ENCODE data around the gene APLP1. TPM values are rescaled to one million over a fixed set of nuclear protein-coding genes. Genes with fewer than 3 reads are reported as not detected.

Gene APLP1
- total and polyA plus RNA-seq, 2 of the 4 experiments (the other 2 are of a cell fraction): 4.7 to 41.0 TPM

- H2AK9ac ChIP-seq (replicated peaks; ENCODE audit: low read depth, low read length, poor library complexity): no peak overlapping the region
- no peaks in the 10 kb centered on the region for H3K36me3 ChIP-seq (ENCODE audit: control insufficient read depth, insufficient read depth, low read length)
- H4K91ac ChIP-seq (ENCODE audit: insufficient read depth, low read depth, low read length): no peak overlapping the region
- H2BK15ac ChIP-seq (ENCODE audit: low read depth, low read length): no peak overlapping the region
- DNase-seq: no peak
- H3K79me1 ChIP-seq (ENCODE audit: low read depth in 1 of 2, low read length in 2 of 2): no peaks in the 10 kb centered on the region
- H4K8ac ChIP-seq (ENCODE audit: low read depth in 2 of 2, low read length in 2 of 2): no peak overlapping the region
- H3K9me1 ChIP-seq (ENCODE audit: insufficient read depth, low read length): no peaks in the 10 kb centered on the region
- dilution Hi-C loops (cut with HindIII; ENCODE audit: low sequenced_read_pairs, unreplicated experiment): no loop called here
- H3K4me3 ChIP-seq (ENCODE audit: insufficient read depth, low read depth, low read length): no peak overlapping the region
- WGBS, 2 experiments (ENCODE audit: extremely low coverage in 2 of 2, insufficient read length in 1 of 2): 0% methylated on average over 1 of the region's 3 CpGs; no CpG with 5 or more reads in 1 of the 2 experiments
- no peaks in the 10 kb centered on the region for H4K20me1 ChIP-seq (ENCODE audit: insufficient read depth, low read length)
- intact Hi-C loops (cut with micrococcal nuclease): no loop called here
- H3K56ac ChIP-seq (ENCODE audit: extremely low read depth, insufficient read depth, low read length): no peak overlapping the region
- no peak overlapping the region for H3K18ac ChIP-seq (ENCODE audit: low read depth, low read length)
- H3K27me3 ChIP-seq (ENCODE audit: control insufficient read depth, insufficient read depth, low read length): peaks cover 10% of the 10 kb centered on the region
- H2AFZ ChIP-seq (replicated peaks; ENCODE audit: low read length, poor library complexity): no peak overlapping the region
- no TSS peak for BruUV-seq (replicated peaks)
- TF ChIP-seq SMC3 (IDR thresholded peaks at IDR 0.05; ENCODE audit: low read depth, low read length): no peak
- no peak overlapping the region for H3K9ac ChIP-seq (ENCODE audit: low read depth, low read length)
- CTCF ChIA-PET: no interaction called here
- no peak overlapping the region for H3K14ac ChIP-seq (replicated peaks; ENCODE audit: low read depth, low read length)
- ATAC-seq (ENCODE audit: low read depth): no peak
- H3K4me1 ChIP-seq (ENCODE audit: control insufficient read depth, insufficient read depth, low read length): no peaks in the 10 kb centered on the region
- H3K27ac ChIP-seq (ENCODE audit: insufficient read depth, low read length): no peak overlapping the region
- H2AK5ac ChIP-seq (ENCODE audit: low read depth, low read length): no peak overlapping the region
- H3K23ac ChIP-seq (ENCODE audit: low read depth, low read length): no peak overlapping the region
- no peak overlapping the region for H2BK20ac ChIP-seq (ENCODE audit: low read depth, low read length)
- H3K4ac ChIP-seq (ENCODE audit: low read depth, low read length): no peak overlapping the region
- no peak overlapping the region for H4K5ac ChIP-seq (ENCODE audit: low read depth, low read length)
- in situ Hi-C loops (cut with MboI; ENCODE audit: low sequenced_read_pairs): no loop called here
- H3K4me2 ChIP-seq (ENCODE audit: low read depth, low read length): no peak overlapping the region
- POLR2A ChIA-PET (ENCODE audit: unreplicated experiment): no interaction called here
- H3K9me3 ChIP-seq (ENCODE audit: control insufficient read depth, insufficient read depth, low read length): peaks cover 8% of the 10 kb centered on the region
- H2BK5ac ChIP-seq (ENCODE audit: low read depth, low read length, poor library complexity, severe bottlenecking): no peak overlapping the region
- H2BK120ac ChIP-seq (ENCODE audit: low read depth, low read length): no peak overlapping the region
Measured at GRCh38 chr19:35925501-35925900, 57.1 kb downstream of the APLP1 start.

Measured in IMR-90 (cell line).